SK-N-SH (cell line): ENCODE data around the gene PRF1. TPM values are rescaled to one million over a fixed set of nuclear protein-coding genes. Genes with fewer than 3 reads are reported as not detected.

Experiments
- CTCF ChIA-PET: fragments of 300-600, 350-600 bp; formaldehyde crosslinking; extraction: SDS; loops from one replicate; lab custom pipeline; 2021; lab: Yijun Ruan, JAX
- POLR2A ChIA-PET: fragments of 350-600 bp; sonication (Branson Sonifier 250); formaldehyde crosslinking; extraction: SDS; loops from one replicate; lab custom pipeline; 2020; ENCODE audit warnings: antibody characterized with exemption, inconsistent platforms; lab: Yijun Ruan, JAX
- DNase-seq: peaks from one replicate; pipeline ENCODE4 v3.0.0; 2012
- H2AFZ ChIP-seq: fragments of 200-600 bp; sonication (generic); 2 replicates; pipeline ENCODE4 v1.8.1; 2016; ENCODE audit warnings: antibody characterized with exemption, mild to moderate bottlenecking, low read depth
- H3F3A ChIP-seq: fragments of 200-600 bp; sonication (generic); replicated peaks from 2 replicates; pipeline ENCODE3; 2016; ENCODE audit warnings: antibody characterized with exemption, mild to moderate bottlenecking; ENCODE audit not compliant: insufficient read depth
- H3K27ac ChIP-seq, 2 experiments: fragments of 200-500 bp in 1 of 2; fragments of 200-600 bp in 1 of 2; sonication (Bioruptor generic) in 1 of 2; sonication (generic), shearing (Covaris generic) in 1 of 2; 2 replicates each; pipeline versions ENCODE4 v1.5.1 to v1.6.1; 2014 to 2016; ENCODE audit warnings: low read depth in 2 of 2, inconsistent platforms in 1 of 2, low read length in 1 of 2, mild to moderate bottlenecking in 1 of 2, mixed read lengths in 1 of 2
- H3K27me3 ChIP-seq: fragments of 200-600 bp; sonication (generic), shearing (Covaris generic); 2 replicates; pipeline ENCODE4 v1.6.1; 2016; ENCODE audit warnings: mixed run types; ENCODE audit not compliant: insufficient read depth
- H3K36me3 ChIP-seq, 2 experiments: fragments of 200-500 bp in 1 of 2; fragments of 200-600 bp in 1 of 2; sonication (Bioruptor generic) in 1 of 2; sonication (generic) in 1 of 2; replicated peaks in 1 of 2; 2 replicates each; pipeline versions ENCODE3 to v1.5.1; 2014 to 2016; ENCODE audit warnings: low read length in 1 of 2, mild to moderate bottlenecking in 1 of 2; ENCODE audit not compliant: insufficient read depth in 2 of 2, control insufficient read depth in 1 of 2
- H3K4me1 ChIP-seq, 2 experiments: fragments of 200-500 bp in 1 of 2; fragments of 200-600 bp in 1 of 2; sonication (Bioruptor generic) in 1 of 2; sonication (generic), shearing (Covaris generic) in 1 of 2; 2 replicates each; pipeline versions ENCODE4 v1.5.1 to v1.6.1; 2014 to 2016; ENCODE audit warnings: low read depth in 1 of 2, low read length in 1 of 2, mixed run types in 1 of 2; ENCODE audit not compliant: insufficient read depth in 2 of 2, control insufficient read depth in 1 of 2
- H3K4me2 ChIP-seq: fragments of 200-600 bp; sonication (generic), shearing (Covaris generic); 2 replicates; pipeline ENCODE4 v1.6.1; 2017; ENCODE audit warnings: mixed run types
- H3K4me3 ChIP-seq, 2 experiments: fragments of 200-500 bp in 1 of 2; fragments of 200-600 bp in 1 of 2; sonication (Bioruptor generic) in 1 of 2; sonication (generic), shearing (Covaris generic) in 1 of 2; 2 replicates each; pipeline versions ENCODE4 v1.5.1 to v1.8.1; 2014 to 2016; ENCODE audit warnings: low read depth in 2 of 2, inconsistent platforms in 1 of 2, low read length in 1 of 2, mild to moderate bottlenecking in 1 of 2, mixed read lengths in 1 of 2, moderate library complexity in 1 of 2
- H3K79me2 ChIP-seq: fragments of 200-600 bp; sonication (generic); 2 replicates; pipeline ENCODE4 v1.8.1; 2017; ENCODE audit warnings: mild to moderate bottlenecking; ENCODE audit not compliant: insufficient read depth
- H3K9ac ChIP-seq: fragments of 200-600 bp; sonication (generic); 2 replicates; pipeline ENCODE4 v1.6.1; 2017; ENCODE audit warnings: mixed run types
- H3K9me2 ChIP-seq: fragments of 200-600 bp; sonication (generic); 2 replicates; pipeline ENCODE4 v1.6.1; 2017; ENCODE audit warnings: mixed run types
- H3K9me3 ChIP-seq: fragments of 200-600 bp; sonication (generic); 2 replicates; pipeline ENCODE4 v1.6.1; 2017; ENCODE audit warnings: mixed run types, mild to moderate bottlenecking, moderate library complexity
- H4K20me1 ChIP-seq: fragments of 200-600 bp; sonication (generic); 2 replicates; pipeline ENCODE4 v1.6.1; 2017; ENCODE audit warnings: mild to moderate bottlenecking, mixed run types; ENCODE audit not compliant: insufficient read depth
- CHD2 ChIP-seq: fragments of 150-350 bp; IDR thresholded peaks from 2 replicates; pipeline ENCODE4 v1.6.1; 2018; ENCODE audit warnings: low read length; ENCODE audit not compliant: partially characterized antibody
- EZH2phosphoT487 ChIP-seq: fragments of 200-600 bp; sonication (generic); IDR thresholded peaks from 2 replicates; pipeline ENCODE4 v1.6.1; 2017; ENCODE audit warnings: low read depth, mixed run types, mild to moderate bottlenecking, antibody characterized with exemption, moderate library complexity, borderline replicate concordance
- FOXM1 ChIP-seq: IDR thresholded peaks from 2 replicates; pipeline ENCODE4 v1.4.0; 2012; ENCODE audit warnings: low read depth, mild to moderate bottlenecking
- GABPA ChIP-seq: IDR thresholded peaks from 2 replicates; pipeline ENCODE4 v1.4.0; 2012; ENCODE audit warnings: low read depth, mild to moderate bottlenecking
- GATA2 ChIP-seq: sonication (generic); formaldehyde crosslinking; IDR thresholded peaks from 2 replicates; pipeline ENCODE4 v1.5.0; 2020; ENCODE audit warnings: mild to moderate bottlenecking, missing genetic modification reagents
- JUND ChIP-seq: IDR thresholded peaks from 2 replicates; pipeline ENCODE4 v1.4.0; 2012
- MEF2A ChIP-seq: IDR thresholded peaks from 2 replicates; pipeline ENCODE4 v1.4.0; 2012; ENCODE audit warnings: low read depth, borderline replicate concordance
- NFIC ChIP-seq: IDR thresholded peaks from 2 replicates; pipeline ENCODE4 v1.4.0; 2012; ENCODE audit warnings: borderline replicate concordance
- NRF1 ChIP-seq: IDR thresholded peaks from 2 replicates; pipeline ENCODE4 v1.6.1; 2012; ENCODE audit warnings: low read depth, mild to moderate bottlenecking, low read length
- POLR2AphosphoS5 ChIP-seq: IDR thresholded peaks from 2 replicates; pipeline ENCODE4 v1.6.1; 2012; ENCODE audit warnings: low read depth, low read length
- RXRA ChIP-seq: IDR thresholded peaks from 2 replicates; pipeline ENCODE4 v1.4.0; 2012; ENCODE audit warnings: low read depth, mild to moderate bottlenecking, borderline replicate concordance
- SIN3A ChIP-seq: IDR thresholded peaks from 2 replicates; pipeline ENCODE4 v1.6.1; 2012; ENCODE audit warnings: low read depth, mild to moderate bottlenecking, low read length, moderate library complexity, borderline replicate concordance
- SMC3 ChIP-seq: IDR thresholded peaks from 2 replicates; pipeline ENCODE4 v1.6.1; 2012; ENCODE audit warnings: low read depth, low read length, improper control_type of control experiment
- TCF12 ChIP-seq: IDR thresholded peaks from 2 replicates; pipeline ENCODE4 v1.4.0; 2012
- YY1 ChIP-seq: IDR thresholded peaks from 2 replicates; pipeline ENCODE4 v1.4.0; 2012; ENCODE audit warnings: low read depth, mild to moderate bottlenecking
- WGBS: methylation state at CpG from one replicate; pipeline ENCODE4 v1.1.6; 2017; ENCODE audit warnings: low lambda C conversion rate; 5-methylcytosine and 5-hydroxymethylcytosine counted together
- polyA plus RNA-seq, 3 experiments: library from polyadenylated mRNA; depleted of rRNA; stranded (reverse); fragments of >200 nt; gene quantifications; 2 replicates each; pipeline ENCODE4 v1.2.3, GENCODE V29; 2012
- TF ChIP-seq, protein P1 (sequence below): IDR thresholded peaks from 2 replicates; pipeline ENCODE4; 2012
- TF ChIP-seq, protein P2 (sequence below): fragments of 150-350 bp; IDR thresholded peaks from 2 replicates; pipeline ENCODE4 v1.6.1; 2017; ENCODE audit warnings: antibody characterized with exemption, low read length, low read depth, borderline replicate concordance
- TF ChIP-seq, protein P3 (sequence below): fragments of 200-600 bp; sonication (generic); IDR thresholded peaks from 2 replicates; pipeline ENCODE4 v1.6.1; 2017; ENCODE audit warnings: antibody characterized with exemption, mild to moderate bottlenecking, moderate library complexity
- TF ChIP-seq, protein P4 (sequence below): IDR thresholded peaks from 2 replicates; pipeline ENCODE4 v1.6.1; 2012; ENCODE audit warnings: mild to moderate bottlenecking, low read depth, low read length, moderate library complexity
- TF ChIP-seq, protein P5 (sequence below): IDR thresholded peaks from 2 replicates; pipeline ENCODE4 v1.4.0; 2012; ENCODE audit warnings: low read depth, borderline replicate concordance

PRF1 gene
- polyA plus RNA-seq, 1 of the 3 experiments (the other 2 are of a cell fraction) = not detected

DNA sequence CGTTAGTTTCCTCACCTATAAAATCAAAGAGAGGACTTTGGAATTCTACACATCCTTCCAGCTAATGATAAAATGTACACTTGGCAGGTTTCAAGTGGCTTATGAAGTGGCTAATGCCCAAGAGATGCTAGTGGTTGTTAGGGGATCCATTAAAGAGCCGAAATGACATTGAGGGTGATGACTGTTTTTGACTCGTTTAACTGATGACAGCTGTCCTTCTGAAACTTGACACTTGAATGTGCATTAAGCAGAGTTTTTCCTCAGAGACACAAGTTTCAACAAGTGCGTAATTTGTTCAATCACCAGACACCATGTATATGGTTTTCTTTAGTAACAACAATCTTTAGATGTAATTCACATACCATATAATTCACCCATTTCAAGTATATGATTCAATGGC, 1.6 kb upstream of the PRF1 start:
- H3K4me3 ChIP-seq = no peak overlapping the region
- ChIA-PET POLR2A (no interaction called here), CTCF (no interaction called here)
- TF ChIP-seq, protein P1, sequence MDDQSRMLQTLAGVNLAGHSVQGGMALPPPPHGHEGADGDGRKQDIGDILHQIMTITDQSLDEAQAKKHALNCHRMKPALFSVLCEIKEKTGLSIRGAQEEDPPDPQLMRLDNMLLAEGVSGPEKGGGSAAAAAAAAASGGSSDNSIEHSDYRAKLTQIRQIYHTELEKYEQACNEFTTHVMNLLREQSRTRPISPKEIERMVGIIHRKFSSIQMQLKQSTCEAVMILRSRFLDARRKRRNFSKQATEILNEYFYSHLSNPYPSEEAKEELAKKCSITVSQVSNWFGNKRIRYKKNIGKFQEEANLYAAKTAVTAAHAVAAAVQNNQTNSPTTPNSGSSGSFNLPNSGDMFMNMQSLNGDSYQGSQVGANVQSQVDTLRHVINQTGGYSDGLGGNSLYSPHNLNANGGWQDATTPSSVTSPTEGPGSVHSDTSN = no peak
- no peak for TF ChIP-seq YY1
- no peak for TF ChIP-seq RXRA
- TF ChIP-seq TCF12 = no peak
- no peak for TF ChIP-seq NFIC
- TF ChIP-seq, protein P2, sequence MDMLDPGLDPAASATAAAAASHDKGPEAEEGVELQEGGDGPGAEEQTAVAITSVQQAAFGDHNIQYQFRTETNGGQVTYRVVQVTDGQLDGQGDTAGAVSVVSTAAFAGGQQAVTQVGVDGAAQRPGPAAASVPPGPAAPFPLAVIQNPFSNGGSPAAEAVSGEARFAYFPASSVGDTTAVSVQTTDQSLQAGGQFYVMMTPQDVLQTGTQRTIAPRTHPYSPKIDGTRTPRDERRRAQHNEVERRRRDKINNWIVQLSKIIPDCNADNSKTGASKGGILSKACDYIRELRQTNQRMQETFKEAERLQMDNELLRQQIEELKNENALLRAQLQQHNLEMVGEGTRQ = no peak
- TF ChIP-seq EZH2phosphoT487 = no peak
- TF ChIP-seq, protein P3, sequence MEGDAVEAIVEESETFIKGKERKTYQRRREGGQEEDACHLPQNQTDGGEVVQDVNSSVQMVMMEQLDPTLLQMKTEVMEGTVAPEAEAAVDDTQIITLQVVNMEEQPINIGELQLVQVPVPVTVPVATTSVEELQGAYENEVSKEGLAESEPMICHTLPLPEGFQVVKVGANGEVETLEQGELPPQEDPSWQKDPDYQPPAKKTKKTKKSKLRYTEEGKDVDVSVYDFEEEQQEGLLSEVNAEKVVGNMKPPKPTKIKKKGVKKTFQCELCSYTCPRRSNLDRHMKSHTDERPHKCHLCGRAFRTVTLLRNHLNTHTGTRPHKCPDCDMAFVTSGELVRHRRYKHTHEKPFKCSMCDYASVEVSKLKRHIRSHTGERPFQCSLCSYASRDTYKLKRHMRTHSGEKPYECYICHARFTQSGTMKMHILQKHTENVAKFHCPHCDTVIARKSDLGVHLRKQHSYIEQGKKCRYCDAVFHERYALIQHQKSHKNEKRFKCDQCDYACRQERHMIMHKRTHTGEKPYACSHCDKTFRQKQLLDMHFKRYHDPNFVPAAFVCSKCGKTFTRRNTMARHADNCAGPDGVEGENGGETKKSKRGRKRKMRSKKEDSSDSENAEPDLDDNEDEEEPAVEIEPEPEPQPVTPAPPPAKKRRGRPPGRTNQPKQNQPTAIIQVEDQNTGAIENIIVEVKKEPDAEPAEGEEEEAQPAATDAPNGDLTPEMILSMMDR = no peak
- TF ChIP-seq MEF2A = no peak
- TF ChIP-seq, protein P4, sequence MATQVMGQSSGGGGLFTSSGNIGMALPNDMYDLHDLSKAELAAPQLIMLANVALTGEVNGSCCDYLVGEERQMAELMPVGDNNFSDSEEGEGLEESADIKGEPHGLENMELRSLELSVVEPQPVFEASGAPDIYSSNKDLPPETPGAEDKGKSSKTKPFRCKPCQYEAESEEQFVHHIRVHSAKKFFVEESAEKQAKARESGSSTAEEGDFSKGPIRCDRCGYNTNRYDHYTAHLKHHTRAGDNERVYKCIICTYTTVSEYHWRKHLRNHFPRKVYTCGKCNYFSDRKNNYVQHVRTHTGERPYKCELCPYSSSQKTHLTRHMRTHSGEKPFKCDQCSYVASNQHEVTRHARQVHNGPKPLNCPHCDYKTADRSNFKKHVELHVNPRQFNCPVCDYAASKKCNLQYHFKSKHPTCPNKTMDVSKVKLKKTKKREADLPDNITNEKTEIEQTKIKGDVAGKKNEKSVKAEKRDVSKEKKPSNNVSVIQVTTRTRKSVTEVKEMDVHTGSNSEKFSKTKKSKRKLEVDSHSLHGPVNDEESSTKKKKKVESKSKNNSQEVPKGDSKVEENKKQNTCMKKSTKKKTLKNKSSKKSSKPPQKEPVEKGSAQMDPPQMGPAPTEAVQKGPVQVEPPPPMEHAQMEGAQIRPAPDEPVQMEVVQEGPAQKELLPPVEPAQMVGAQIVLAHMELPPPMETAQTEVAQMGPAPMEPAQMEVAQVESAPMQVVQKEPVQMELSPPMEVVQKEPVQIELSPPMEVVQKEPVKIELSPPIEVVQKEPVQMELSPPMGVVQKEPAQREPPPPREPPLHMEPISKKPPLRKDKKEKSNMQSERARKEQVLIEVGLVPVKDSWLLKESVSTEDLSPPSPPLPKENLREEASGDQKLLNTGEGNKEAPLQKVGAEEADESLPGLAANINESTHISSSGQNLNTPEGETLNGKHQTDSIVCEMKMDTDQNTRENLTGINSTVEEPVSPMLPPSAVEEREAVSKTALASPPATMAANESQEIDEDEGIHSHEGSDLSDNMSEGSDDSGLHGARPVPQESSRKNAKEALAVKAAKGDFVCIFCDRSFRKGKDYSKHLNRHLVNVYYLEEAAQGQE = no peak
- no peak for TF ChIP-seq FOXM1
- TF ChIP-seq NRF1 = no peak
- no peak for TF ChIP-seq SIN3A
- no peak for TF ChIP-seq SMC3
- TF ChIP-seq GATA2 (CRISPR knock-in tag) = no peak
- TF ChIP-seq CHD2 = no peak
- TF ChIP-seq POLR2AphosphoS5 = no peak
- no peak for TF ChIP-seq JUND
- TF ChIP-seq, protein P5, sequence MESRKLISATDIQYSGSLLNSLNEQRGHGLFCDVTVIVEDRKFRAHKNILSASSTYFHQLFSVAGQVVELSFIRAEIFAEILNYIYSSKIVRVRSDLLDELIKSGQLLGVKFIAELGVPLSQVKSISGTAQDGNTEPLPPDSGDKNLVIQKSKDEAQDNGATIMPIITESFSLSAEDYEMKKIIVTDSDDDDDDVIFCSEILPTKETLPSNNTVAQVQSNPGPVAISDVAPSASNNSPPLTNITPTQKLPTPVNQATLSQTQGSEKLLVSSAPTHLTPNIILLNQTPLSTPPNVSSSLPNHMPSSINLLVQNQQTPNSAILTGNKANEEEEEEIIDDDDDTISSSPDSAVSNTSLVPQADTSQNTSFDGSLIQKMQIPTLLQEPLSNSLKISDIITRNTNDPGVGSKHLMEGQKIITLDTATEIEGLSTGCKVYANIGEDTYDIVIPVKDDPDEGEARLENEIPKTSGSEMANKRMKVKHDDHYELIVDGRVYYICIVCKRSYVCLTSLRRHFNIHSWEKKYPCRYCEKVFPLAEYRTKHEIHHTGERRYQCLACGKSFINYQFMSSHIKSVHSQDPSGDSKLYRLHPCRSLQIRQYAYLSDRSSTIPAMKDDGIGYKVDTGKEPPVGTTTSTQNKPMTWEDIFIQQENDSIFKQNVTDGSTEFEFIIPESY = no peak
- TF ChIP-seq GABPA = no peak
- no peaks in the 10 kb centered on the region for H3K9me2 ChIP-seq
- no peak overlapping the region for H3K27ac ChIP-seq
- H3K4me2 ChIP-seq = no peak overlapping the region
- no peak overlapping the region for H3K9ac ChIP-seq
- H3F3A ChIP-seq = no peaks in the 10 kb centered on the region
- H3K27me3 ChIP-seq = no peaks in the 10 kb centered on the region; the same call in 1 of the 2 replicates
- H3K79me2 ChIP-seq = no peaks in the 10 kb centered on the region
- no peaks in the 10 kb centered on the region for H4K20me1 ChIP-seq
- peaks cover 0 to 5% of the 10 kb centered on the region in 2 experiments; a peak in 1 of 4 replicates for H3K4me1 ChIP-seq
- no peaks in the 10 kb centered on the region for H3K9me3 ChIP-seq
- WGBS = 60% methylated on average over 4 of the region's 4 CpGs
- no peaks in the 10 kb centered on the region for H3K36me3 ChIP-seq
- DNase-seq = no peak
- H2AFZ ChIP-seq = no peak overlapping the region
